ENCODE data around the gene PXDN.

Gene PXDN

DNA sequence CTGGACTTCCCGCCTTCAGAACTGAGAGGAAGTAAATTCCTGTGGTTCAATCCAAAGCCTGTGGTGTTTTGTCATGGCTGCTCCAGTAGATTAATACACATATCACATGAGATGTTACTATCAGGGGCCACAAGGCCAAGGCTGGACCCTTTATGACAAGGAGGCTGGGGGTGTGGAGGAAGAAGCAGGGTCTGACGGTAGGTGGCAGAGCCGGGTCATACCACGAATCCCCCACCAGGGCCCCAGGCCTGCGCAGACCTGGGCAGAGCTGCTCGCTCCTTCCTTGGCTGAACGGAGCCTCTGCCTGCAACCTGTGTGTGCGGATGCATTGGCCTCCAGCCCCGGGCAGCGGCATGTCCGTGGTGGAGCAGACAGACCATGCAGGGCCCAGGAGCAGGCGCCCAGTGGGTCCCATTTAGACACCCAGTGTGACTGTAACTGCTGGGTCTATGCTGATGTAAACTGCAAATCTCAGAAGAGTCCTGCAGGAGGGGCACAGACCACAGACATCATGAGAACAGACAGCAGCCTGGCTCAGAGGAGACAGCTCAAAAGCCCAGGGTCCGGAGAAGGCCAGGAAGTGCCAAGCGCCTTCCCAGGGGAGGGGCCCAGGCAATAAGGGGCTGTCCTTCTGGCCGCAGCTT, 155.2 kb downstream of the PXDN start:
- TF ChIP-seq POLR2A (IDR thresholded peaks at IDR 0.05; ENCODE audit: extremely low read depth, insufficient read length): no peak
- TF ChIP-seq, protein P1, sequence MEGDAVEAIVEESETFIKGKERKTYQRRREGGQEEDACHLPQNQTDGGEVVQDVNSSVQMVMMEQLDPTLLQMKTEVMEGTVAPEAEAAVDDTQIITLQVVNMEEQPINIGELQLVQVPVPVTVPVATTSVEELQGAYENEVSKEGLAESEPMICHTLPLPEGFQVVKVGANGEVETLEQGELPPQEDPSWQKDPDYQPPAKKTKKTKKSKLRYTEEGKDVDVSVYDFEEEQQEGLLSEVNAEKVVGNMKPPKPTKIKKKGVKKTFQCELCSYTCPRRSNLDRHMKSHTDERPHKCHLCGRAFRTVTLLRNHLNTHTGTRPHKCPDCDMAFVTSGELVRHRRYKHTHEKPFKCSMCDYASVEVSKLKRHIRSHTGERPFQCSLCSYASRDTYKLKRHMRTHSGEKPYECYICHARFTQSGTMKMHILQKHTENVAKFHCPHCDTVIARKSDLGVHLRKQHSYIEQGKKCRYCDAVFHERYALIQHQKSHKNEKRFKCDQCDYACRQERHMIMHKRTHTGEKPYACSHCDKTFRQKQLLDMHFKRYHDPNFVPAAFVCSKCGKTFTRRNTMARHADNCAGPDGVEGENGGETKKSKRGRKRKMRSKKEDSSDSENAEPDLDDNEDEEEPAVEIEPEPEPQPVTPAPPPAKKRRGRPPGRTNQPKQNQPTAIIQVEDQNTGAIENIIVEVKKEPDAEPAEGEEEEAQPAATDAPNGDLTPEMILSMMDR (IDR thresholded peaks at IDR 0.05; ENCODE audit: low read depth, low read length): peak; percentile 3
- no peak overlapping the region for H3K4me3 ChIP-seq (ENCODE audit: low read depth, low read length)
- peak; percentile 14 for DNase-seq (ENCODE audit: low read depth)

DNA sequence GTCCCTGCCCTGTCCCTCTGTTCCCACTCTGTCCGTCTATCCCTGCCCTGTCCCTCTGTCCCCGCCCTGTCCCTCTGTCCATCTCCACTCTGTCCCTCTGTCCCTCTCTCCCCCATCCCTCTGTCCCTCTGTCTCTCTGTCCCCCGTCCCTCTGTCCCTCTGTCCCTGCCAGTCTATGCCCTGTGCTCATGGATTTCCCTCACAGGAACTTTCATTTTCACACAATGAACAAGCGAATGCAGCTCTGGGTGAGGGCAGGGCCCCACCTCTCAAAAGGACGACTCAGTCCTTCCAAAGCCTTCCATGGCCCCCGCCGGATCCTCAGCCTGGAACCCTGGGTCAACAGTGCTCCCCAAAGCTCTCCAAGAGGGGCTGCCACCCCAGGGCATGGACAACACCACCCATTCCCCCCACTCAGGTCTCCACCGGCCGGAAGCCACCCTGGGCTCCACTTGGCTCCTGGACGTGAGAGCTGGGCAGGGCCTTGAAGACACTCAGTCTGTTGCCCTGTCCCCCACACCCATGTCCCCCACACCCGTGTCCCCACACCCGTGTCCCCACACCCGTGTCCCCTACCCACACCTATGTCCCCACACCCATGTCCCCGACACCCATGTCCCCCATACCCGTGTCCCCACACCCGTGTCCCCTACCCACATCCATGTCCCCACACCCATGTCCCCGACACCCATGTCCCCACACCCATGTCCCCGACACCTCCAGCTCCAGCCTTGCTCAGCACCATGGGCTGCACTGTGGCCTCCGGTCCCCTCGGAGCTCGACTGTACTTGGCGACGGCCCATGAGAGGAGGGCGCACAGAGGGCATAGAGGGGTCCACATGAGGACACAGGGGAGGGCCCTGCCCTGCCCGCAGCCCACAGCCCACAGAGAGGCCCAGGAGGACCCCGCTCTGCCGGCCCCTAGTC, 156.0 kb downstream of the PXDN start:
- no peak overlapping the region for H3K4me3 ChIP-seq (ENCODE audit: low read depth, low read length)
- no peak for DNase-seq (ENCODE audit: low read depth)
- TF ChIP-seq POLR2A (IDR thresholded peaks at IDR 0.05; ENCODE audit: extremely low read depth, insufficient read length) (no peak), MYC (IDR thresholded peaks at IDR 0.05; ENCODE audit: low read depth, low read length) (no peak)
- TF ChIP-seq, protein P2, sequence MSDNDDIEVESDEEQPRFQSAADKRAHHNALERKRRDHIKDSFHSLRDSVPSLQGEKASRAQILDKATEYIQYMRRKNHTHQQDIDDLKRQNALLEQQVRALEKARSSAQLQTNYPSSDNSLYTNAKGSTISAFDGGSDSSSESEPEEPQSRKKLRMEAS (IDR thresholded peaks at IDR 0.05; ENCODE audit: low read depth, low read length): no peak
- TF ChIP-seq, protein P1 (IDR thresholded peaks at IDR 0.05; ENCODE audit: low read depth, low read length): no peak

DNA sequence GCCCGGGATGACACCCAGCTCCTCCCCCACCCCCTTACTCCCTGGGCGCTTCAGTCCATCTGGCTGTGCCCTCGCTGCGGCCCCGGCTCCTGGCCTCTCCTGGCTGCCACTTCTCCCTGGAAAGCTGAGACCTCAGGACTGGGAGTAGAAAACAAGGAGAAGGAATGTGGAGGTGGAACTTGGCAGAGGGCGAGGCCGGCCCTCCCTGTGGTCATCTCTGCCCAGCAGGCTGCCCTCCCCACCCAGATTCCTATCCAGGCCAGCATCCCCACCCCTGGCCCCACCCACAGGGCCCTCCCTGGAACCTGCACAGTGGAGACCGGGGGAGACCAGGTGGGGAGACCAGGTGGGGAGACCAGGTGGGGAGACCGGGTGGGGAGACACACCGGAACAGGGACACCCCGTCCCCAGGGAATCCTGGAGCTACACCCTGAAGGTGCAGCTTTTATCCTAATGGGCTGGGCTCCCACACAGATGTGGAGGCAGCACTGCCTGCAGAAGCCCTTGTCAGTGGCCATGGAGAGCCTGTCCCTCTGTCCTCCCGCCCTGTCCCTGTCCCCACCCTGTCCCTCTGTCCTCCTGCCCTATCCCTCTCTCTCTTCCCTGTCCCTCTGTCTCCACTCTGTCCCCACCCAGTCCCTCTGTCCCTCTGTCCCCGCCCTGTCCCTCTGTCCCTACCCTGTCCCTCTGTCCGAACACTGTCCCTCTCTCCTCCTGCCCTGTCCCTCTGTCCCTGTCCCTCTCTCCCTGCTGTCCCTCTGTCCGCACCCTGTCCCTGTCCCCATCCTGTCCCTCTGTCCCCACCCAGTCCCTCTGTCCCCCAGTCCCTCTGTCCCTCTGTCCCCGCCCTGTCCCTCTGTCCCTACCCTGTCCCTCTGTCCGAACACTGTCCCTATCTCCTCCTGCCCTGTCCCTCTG, 157.1 kb downstream of the PXDN start:
- DNase-seq (ENCODE audit: low read depth): no peak
- no peak overlapping the region for H3K4me3 ChIP-seq (ENCODE audit: low read depth, low read length)
- TF ChIP-seq, protein P1 (IDR thresholded peaks at IDR 0.05; ENCODE audit: low read depth, low read length): no peak

DNA sequence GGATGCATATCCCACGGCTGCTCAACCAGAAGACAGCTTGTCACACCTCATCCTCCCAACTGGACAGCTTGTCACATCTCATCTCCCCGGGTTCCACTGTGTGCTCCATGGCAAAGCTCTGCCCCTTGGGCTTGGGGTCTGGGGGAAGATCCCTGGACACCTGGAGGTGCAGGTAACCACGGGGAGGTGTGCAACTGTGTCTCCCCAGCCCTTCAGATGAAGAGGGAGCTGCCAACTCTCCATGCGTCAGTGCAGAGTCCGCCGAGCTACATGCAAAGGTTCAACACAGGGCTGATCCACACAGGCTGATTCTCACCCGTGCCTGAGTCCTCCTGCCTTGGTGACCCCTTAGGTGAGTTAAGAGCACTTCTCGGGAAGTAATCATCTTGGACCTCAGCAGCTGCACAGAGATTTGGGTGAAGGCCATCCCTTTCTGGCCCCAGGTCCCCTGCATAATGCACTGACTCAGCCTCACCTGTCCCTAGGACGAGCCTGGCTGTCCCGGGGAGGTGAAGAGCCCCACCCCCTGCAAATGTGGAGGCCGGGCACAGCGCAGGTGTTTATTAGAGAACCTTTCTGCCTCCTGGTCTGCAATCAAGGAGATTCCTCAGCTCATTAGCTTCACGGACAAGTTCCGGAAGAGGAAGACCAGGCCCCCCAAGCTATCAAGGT, 157.9 kb downstream of the PXDN start:
- H3K4me3 ChIP-seq (ENCODE audit: low read depth, low read length): no peak overlapping the region
- DNase-seq (ENCODE audit: low read depth): no peak
- TF ChIP-seq, protein P1 (IDR thresholded peaks at IDR 0.05; ENCODE audit: low read depth, low read length): no peak
- TF ChIP-seq MYC (IDR thresholded peaks at IDR 0.05; ENCODE audit: low read depth, low read length) (no peak), POLR2A (IDR thresholded peaks at IDR 0.05; ENCODE audit: extremely low read depth, insufficient read length) (no peak)
- TF ChIP-seq, protein P2 (IDR thresholded peaks at IDR 0.05; ENCODE audit: low read depth, low read length): no peak

DNA sequence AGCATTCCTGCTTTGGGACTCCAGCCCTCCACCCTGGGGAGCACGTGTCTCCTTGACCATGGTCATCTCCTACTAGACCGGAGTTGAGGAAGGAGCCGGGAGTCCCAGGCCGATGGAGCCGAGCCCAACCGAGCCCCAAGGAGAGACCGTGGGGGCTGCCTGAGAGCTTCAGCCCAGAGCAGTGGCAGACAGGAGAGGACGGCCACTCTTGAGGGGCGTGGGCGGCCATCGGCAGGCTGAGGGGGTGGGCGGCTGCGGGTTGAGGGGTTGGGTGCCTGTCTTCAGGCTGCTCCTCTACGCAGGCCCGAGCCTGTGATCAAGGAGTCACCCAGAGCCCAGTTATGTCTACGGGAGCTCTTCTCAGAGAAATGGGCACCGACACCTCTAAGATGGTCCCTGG, 158.7 kb downstream of the PXDN start:
- DNase-seq (ENCODE audit: low read depth): no peak
- H3K4me3 ChIP-seq (ENCODE audit: low read depth, low read length): no peak overlapping the region
- no peak for TF ChIP-seq MYC (IDR thresholded peaks at IDR 0.05; ENCODE audit: low read depth, low read length)
- TF ChIP-seq POLR2A (IDR thresholded peaks at IDR 0.05; ENCODE audit: extremely low read depth, insufficient read length): no peak
